PC-9 (cell line): Measurements from ENCODE around the gene NDUFB5.

Experiments
- EZH2 ChIP-seq: fragments of 200-600 bp; sonication (generic); IDR thresholded peaks from 2 replicates; pipeline ENCODE4 v1.8.0; 2017; ENCODE audit warnings: antibody characterized with exemption, low read depth
- TF ChIP-seq, protein P1 (sequence below): fragments of 200-600 bp; sonication (generic); conservative IDR thresholded peaks from 2 replicates; pipeline ENCODE4 v1.6.1; 2017; ENCODE audit warnings: mixed run types, antibody characterized with exemption, mild to moderate bottlenecking, moderate library complexity

DNA sequence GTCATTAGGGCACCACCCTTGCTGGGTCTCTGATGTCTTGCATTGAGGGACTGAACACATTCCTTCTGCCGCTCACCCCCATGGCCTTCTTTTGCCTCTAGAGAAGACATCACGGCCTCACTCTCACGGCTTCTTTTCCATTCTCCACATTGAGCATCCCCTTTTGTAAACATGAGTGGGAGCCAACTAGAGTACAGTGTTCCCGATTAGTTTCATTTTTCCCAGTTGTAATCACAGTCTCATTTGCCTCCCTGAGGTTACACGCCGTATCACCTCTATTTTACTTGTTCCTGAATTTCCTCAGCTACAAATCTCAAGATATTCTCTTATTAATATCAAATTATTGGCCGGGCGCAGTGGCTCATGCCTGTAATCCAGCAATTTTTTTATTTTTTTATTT is 65.7 kb downstream of the NDUFB5 start:
- TF ChIP-seq, protein P1, sequence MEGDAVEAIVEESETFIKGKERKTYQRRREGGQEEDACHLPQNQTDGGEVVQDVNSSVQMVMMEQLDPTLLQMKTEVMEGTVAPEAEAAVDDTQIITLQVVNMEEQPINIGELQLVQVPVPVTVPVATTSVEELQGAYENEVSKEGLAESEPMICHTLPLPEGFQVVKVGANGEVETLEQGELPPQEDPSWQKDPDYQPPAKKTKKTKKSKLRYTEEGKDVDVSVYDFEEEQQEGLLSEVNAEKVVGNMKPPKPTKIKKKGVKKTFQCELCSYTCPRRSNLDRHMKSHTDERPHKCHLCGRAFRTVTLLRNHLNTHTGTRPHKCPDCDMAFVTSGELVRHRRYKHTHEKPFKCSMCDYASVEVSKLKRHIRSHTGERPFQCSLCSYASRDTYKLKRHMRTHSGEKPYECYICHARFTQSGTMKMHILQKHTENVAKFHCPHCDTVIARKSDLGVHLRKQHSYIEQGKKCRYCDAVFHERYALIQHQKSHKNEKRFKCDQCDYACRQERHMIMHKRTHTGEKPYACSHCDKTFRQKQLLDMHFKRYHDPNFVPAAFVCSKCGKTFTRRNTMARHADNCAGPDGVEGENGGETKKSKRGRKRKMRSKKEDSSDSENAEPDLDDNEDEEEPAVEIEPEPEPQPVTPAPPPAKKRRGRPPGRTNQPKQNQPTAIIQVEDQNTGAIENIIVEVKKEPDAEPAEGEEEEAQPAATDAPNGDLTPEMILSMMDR: no peak
- TF ChIP-seq EZH2: no peak
